ENCODE measurements around the gene PPP2R2C.

PPP2R2C gene

DNA sequence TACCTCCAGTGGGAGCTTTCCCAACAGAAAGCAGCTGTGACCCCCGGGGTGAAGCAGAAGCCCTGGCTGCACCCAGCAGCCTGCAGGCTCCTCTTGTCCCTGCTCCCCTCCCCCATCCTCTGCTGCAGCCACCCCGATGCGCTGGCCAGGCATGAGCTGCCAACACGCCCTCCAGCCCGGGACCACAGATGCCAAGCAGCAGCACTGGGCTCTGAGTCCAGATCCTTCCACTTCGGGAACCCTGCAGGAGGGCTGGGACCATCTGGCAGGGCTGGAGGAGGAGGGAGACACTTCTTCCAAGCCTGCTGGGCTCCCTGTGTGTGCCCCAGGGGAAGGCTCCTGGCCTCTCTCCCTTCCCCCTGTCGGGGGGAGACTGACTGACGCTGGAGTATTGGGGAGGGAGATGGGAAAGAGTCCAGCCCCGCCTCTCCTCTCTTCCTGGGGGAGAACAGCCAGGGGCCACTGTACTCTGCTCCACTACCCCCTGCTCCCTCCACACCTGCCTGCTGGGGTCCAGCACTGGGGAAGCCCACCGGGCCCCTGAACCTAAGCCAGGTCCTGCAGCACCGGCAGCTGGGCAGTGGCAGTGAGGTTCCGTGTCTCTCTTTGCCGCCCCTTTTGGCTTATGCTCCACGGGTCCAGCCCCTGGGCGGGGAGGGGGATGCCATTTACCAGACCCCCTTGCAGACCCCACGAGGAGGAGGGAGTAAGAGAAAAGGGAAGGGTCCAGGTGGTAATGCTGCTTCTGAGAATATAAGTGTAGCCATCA, 55.7 kb downstream of the PPP2R2C start:
- DNase-seq (ENCODE audit: extremely low read depth, low read depth) = no peak
- TF ChIP-seq, protein P1, sequence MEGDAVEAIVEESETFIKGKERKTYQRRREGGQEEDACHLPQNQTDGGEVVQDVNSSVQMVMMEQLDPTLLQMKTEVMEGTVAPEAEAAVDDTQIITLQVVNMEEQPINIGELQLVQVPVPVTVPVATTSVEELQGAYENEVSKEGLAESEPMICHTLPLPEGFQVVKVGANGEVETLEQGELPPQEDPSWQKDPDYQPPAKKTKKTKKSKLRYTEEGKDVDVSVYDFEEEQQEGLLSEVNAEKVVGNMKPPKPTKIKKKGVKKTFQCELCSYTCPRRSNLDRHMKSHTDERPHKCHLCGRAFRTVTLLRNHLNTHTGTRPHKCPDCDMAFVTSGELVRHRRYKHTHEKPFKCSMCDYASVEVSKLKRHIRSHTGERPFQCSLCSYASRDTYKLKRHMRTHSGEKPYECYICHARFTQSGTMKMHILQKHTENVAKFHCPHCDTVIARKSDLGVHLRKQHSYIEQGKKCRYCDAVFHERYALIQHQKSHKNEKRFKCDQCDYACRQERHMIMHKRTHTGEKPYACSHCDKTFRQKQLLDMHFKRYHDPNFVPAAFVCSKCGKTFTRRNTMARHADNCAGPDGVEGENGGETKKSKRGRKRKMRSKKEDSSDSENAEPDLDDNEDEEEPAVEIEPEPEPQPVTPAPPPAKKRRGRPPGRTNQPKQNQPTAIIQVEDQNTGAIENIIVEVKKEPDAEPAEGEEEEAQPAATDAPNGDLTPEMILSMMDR (IDR thresholded peaks at IDR 0.05; ENCODE audit: low read depth, low read length) = no peak

GRCh38 chr4:6415031-6415705, 57.2 kb downstream of the PPP2R2C start:
- no peak for DNase-seq (ENCODE audit: extremely low read depth, low read depth)
- TF ChIP-seq, protein P1 (IDR thresholded peaks at IDR 0.05; ENCODE audit: low read depth, low read length) = no peak

GRCh38 chr4:6414578-6414977, 57.8 kb downstream of the PPP2R2C start:
- TF ChIP-seq, protein P1 (IDR thresholded peaks at IDR 0.05; ENCODE audit: low read depth, low read length) = no peak
- no peak for DNase-seq (ENCODE audit: extremely low read depth, low read depth)

DNA sequence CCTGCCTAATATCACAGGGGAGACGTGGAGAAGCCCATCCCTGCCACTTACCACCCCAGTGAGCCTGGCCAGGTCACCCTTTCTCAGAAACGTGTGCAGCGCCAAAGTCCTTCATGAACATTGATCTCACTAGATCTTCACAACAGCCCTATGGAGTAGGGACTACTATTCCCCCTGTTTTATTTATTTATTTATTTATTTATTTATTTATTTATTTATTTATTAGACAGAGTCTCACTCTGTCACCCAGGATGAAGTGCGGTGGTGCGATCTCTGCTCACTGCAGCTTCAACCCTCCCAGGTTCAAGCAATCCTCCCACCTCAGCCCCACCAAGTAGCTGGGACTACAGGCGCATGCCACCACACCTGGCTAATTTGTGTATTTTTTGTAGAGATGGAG, 61.8 kb downstream of the PPP2R2C start:
- DNase-seq (ENCODE audit: extremely low read depth, low read depth) = no peak
- TF ChIP-seq, protein P1 (IDR thresholded peaks at IDR 0.05; ENCODE audit: low read depth, low read length) = no peak

GRCh38 chr4:6410068-6410467, 62.3 kb downstream of the PPP2R2C start:
- TF ChIP-seq, protein P1 (IDR thresholded peaks at IDR 0.05; ENCODE audit: low read depth, low read length) = no peak
- no peak for DNase-seq (ENCODE audit: extremely low read depth, low read depth)

- TF ChIP-seq, protein P1 (IDR thresholded peaks at IDR 0.05; ENCODE audit: low read depth, low read length) = no peak
- no peak for DNase-seq (ENCODE audit: extremely low read depth, low read depth)
Measured at GRCh38 chr4:6409381-6409780, 63.0 kb downstream of the PPP2R2C start.

DNA sequence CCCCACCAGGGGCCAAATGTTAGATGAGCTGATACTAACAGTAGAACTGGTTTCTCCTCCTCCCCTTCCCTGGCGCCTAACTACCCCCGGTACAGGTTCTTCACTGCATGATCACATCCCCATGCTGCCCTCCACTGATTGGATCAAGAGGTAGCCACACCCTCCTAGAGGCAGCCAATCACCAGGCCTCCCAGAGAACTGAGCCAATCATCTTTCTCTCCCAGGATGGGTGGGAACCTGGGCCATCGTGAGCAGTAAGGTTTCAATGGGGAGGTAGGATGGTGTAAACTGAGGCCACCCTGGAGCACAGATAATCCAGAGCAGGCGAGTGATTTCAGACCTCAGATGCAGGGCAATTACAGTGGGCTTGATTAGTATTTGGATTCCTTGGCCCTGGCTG, 64.2 kb downstream of the PPP2R2C start:
- TF ChIP-seq, protein P1 (IDR thresholded peaks at IDR 0.05; ENCODE audit: low read depth, low read length) = no peak
- DNase-seq (ENCODE audit: extremely low read depth, low read depth) = no peak

All from AG09319 (cell line).